Transverse colon (tissue), 4 donors: Measurements from ENCODE around the gene PDXDC1. TPM values are rescaled to one million over a fixed set of nuclear protein-coding genes. Genes with fewer than 3 reads are reported as not detected.

Experiments used
- DNase-seq: peaks from one replicate; pipeline ENCODE4 v3.0.0-alpha.2; 2019
- H3K27ac ChIP-seq, 4 donors: fragments of 200-600 bp; sonication (generic); 2 replicates each; pipeline ENCODE4 v1.5.1; 2016 to 2018; ENCODE audit warnings: inconsistent platforms in 4 of 4
- H3K27me3 ChIP-seq: fragments of 200-600 bp; sonication (generic); 2 replicates; pipeline ENCODE4 v1.5.1; 2017; ENCODE audit warnings: inconsistent platforms
- H3K36me3 ChIP-seq, 4 donors: fragments of 200-600 bp; sonication (generic); 2 replicates each; pipeline ENCODE4 v1.5.1; 2017 to 2019; ENCODE audit warnings: inconsistent platforms in 4 of 4
- H3K4me1 ChIP-seq, 4 donors: fragments of 200-600 bp; sonication (generic); 2 replicates each; pipeline ENCODE4 v1.5.1; 2017 to 2020; ENCODE audit warnings: inconsistent platforms in 4 of 4
- H3K4me3 ChIP-seq, 4 donors: fragments of 200-600 bp; sonication (generic); 1 replicate in 1 of 4; 2 replicates in 3 of 4; pipeline versions ENCODE4 v1.5.1 to v1.6.1; 2017 to 2019; ENCODE audit warnings: inconsistent platforms in 4 of 4
- H3K9me3 ChIP-seq, 2 donors: fragments of 200-600 bp; sonication (generic); 2 replicates each; pipeline ENCODE4 v1.5.1; 2017 to 2019; ENCODE audit warnings: inconsistent platforms in 2 of 2
- CTCF ChIP-seq, 5 experiments: fragments of 200-600 bp in 3 of 5; fragments of 450-650 bp in 2 of 5; sonication (generic) in 3 of 5; IDR thresholded peaks; 1 replicate in 2 of 5; 2 replicates in 3 of 5; pipeline ENCODE4 v1.5.1; 2016 to 2017; ENCODE audit warnings: antibody characterized with exemption in 5 of 5, inconsistent platforms in 3 of 5, mild to moderate bottlenecking in 2 of 5, moderate library complexity in 1 of 5
- EP300 ChIP-seq: sonication (generic); formaldehyde crosslinking; IDR thresholded peaks from one replicate; pipeline ENCODE4 v1.6.1; 2017; ENCODE audit warnings: antibody characterized with exemption, low read depth
- POLR2A ChIP-seq: fragments of 450-650 bp; IDR thresholded peaks from one replicate; pipeline ENCODE4 v1.6.1; 2016; ENCODE audit warnings: antibody characterized with exemption, mild to moderate bottlenecking, moderate library complexity
- POLR2AphosphoS5 ChIP-seq, 3 donors: sonication (generic); formaldehyde crosslinking; IDR thresholded peaks; one replicate each; pipeline ENCODE4 v1.6.1; 2016; ENCODE audit warnings: antibody characterized with exemption in 3 of 3
- WGBS, 2 donors: methylation state at CpG; one replicate each; pipeline ENCODE4 v1.1.5; 2018; ENCODE audit warnings: low coverage in 1 of 2; 5-methylcytosine and 5-hydroxymethylcytosine counted together
- in situ Hi-C, 4 donors: fragments of 200-750 bp; cut with MboI; loops; one replicate each; pipeline versions ENCODE4 v1.15.0 to v1.15.1; 2017; ENCODE audit warnings: low sequenced_read_pairs in 3 of 4, low pct_ligation_motif_present in 1 of 4, low pct_unique_long_range_greater_than_20kb in 1 of 4
- intact Hi-C: fragments of 100-400 bp; cut with DNase I; formaldehyde crosslinking; loops from one replicate; pipeline ENCODE4 v1.15.1; 2023; ENCODE audit warnings: low total_unique reads
- total RNA-seq, 4 donors: library from RNA; depleted of rRNA; stranded (reverse); fragments of >200 nt; gene quantifications; one replicate each; pipeline ENCODE4 v1.1.0, GENCODE V29; 2016

PDXDC1 gene
- total RNA-seq, 4 donors from 2014 or later, result 95.8 to 162 (median 133) TPM

GRCh38 chr16:15031586-15031985 is 56.8 kb downstream of the PDXDC1 start:
- Histone ChIP-seq H3K36me3 (peaks cover 0 to 65% (median 31%) of the 10 kb centered on the region in 4 donors), H3K27ac (no peak overlapping the region), H3K4me1 (no peaks in the 10 kb centered on the region), H3K27me3 (no peaks in the 10 kb centered on the region), H3K9me3 (no peaks in the 10 kb centered on the region), H3K4me3 (no peak overlapping the region)
- peak; percentile 6 for DNase-seq
- TF ChIP-seq POLR2AphosphoS5 (IDR thresholded peaks at IDR 0.05) (no peak), POLR2A (no peak), EP300 (no peak), CTCF (IDR thresholded peaks at IDR 0.05) (no peak)
- intact Hi-C loops, result loop anchor here (2.0 kb wide), 1 partner anchor 23 kb away; no protein-coding TSS in a partner anchor
- 87 to 91% methylated on average over 4 to 8 of the region's 8 CpGs for WGBS, 2 donors
- in situ Hi-C loops, result no loop called here

GRCh38 chr16:15032547-15033308 is 57.9 kb downstream of the PDXDC1 start:
- Histone ChIP-seq H3K4me3 (no peak overlapping the region), H3K4me1 (no peaks in the 10 kb centered on the region), H3K27me3 (no peaks in the 10 kb centered on the region), H3K9me3 (no peaks in the 10 kb centered on the region), H3K36me3 (peaks cover 0 to 76% (median 34%) of the 10 kb centered on the region in 4 donors), H3K27ac (no peak overlapping the region)
- no peak for TF ChIP-seq POLR2A
- no peak for TF ChIP-seq CTCF (IDR thresholded peaks at IDR 0.05)
- no peak for TF ChIP-seq EP300
- TF ChIP-seq POLR2AphosphoS5 (IDR thresholded peaks at IDR 0.05), result no peak
- in situ Hi-C loops, result no loop called here
- 69 to 86% methylated on average over 2 to 13 of the region's 13 CpGs for WGBS, 2 donors
- intact Hi-C loops, result no loop called here
- DNase-seq, result peak; percentile 3

GRCh38 chr16:15033309-15033707 is 58.5 kb downstream of the PDXDC1 start:
- Histone ChIP-seq H3K27ac (no peak overlapping the region), H3K36me3 (peaks cover 0 to 82% (median 34%) of the 10 kb centered on the region in 4 donors), H3K4me3 (no peak overlapping the region), H3K9me3 (no peaks in the 10 kb centered on the region), H3K27me3 (no peaks in the 10 kb centered on the region), H3K4me1 (no peaks in the 10 kb centered on the region)
- WGBS, 2 donors, result 82 to 83% methylated on average over 1 to 14 of the region's 14 CpGs
- TF ChIP-seq POLR2AphosphoS5 (IDR thresholded peaks at IDR 0.05), result no peak
- no peak for TF ChIP-seq EP300
- TF ChIP-seq POLR2A, result no peak
- no peak for TF ChIP-seq CTCF (IDR thresholded peaks at IDR 0.05)
- DNase-seq, result peak; percentile 5
- intact Hi-C loops, result no loop called here
- in situ Hi-C loops, result no loop called here

- H3K4me1 ChIP-seq, result no peaks in the 10 kb centered on the region
- WGBS, 2 donors, result 82 to 89% methylated on average over 5 to 23 of the region's 23 CpGs
- no peaks in the 10 kb centered on the region for H3K9me3 ChIP-seq
- no peak overlapping the region for H3K4me3 ChIP-seq
- in situ Hi-C loops, result no loop called here
- intact Hi-C loops, result no loop called here
- H3K36me3 ChIP-seq, result peaks cover 0 to 88% (median 34%) of the 10 kb centered on the region in 4 donors
- no peak for TF ChIP-seq POLR2A
- TF ChIP-seq EP300, result no peak
- TF ChIP-seq CTCF (IDR thresholded peaks at IDR 0.05), result no peak
- no peak for TF ChIP-seq POLR2AphosphoS5 (IDR thresholded peaks at IDR 0.05)
- DNase-seq, result no peak
- no peak overlapping the region for H3K27ac ChIP-seq
- H3K27me3 ChIP-seq, result no peaks in the 10 kb centered on the region
Observed at GRCh38 chr16:15034266-15035162, 59.7 kb downstream of the PDXDC1 start.
